ENCODE results near the gene PAFAH1B2. TPM values are rescaled to one million over a fixed set of nuclear protein-coding genes. Genes with fewer than 3 reads are reported as not detected.

PAFAH1B2 gene
- total RNA-seq, 1 donor from 2014 or later = 90.5 TPM

DNA sequence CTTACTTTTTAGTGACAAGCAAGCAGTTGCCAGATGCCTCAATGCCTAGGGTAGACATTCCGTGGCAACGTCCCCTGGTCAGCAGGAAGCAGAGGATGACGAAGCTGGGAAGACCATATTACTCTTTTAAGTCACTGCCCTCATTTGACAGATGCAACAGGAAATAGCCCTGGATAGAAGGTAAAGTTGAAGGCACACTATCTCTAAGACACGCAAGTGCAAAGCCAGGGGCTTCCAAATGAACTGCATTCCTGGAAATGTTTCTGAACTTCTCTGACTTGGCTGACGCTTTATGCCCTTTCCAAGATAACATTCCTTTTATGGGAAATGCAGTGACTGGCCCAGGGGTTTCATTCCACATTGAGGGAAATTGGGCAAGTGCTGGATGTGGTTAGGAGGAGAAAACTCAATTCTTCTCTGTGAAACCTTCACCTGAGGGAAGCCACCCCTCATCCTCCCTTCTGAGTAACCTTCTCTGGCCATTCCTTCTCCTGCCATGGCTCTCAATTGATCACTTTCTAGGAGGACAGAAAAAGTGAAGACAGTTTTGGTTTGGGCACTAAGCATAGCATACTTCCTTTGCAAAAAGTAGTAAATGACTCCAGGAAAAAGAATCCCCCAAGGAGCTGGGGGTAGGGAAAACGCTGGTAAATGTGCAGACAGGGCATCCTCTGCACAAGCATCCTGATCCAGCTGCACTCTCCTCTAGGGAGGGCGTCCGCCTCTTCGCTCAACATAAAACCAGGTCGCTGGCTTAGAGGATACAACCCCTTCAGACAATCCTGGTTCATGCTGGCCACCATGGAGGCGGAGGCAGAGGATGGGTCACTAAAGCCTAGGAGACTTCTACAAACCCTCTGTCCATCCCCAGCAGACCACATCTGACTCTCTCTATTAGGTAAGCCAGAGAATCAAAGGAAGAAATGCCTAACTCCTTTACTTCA lies 73.3 kb downstream of the PAFAH1B2 start:
- no peaks in the 10 kb centered on the region for H3K27me3 Mint-ChIP-seq (ENCODE audit: low read depth)
- peak overlapping the region; percentile 95 for H3K27ac Mint-ChIP-seq (ENCODE audit: unreplicated experiment)
- H3K9me3 Mint-ChIP-seq (ENCODE audit: low read depth) = no peaks in the 10 kb centered on the region
- H3K4me1 Mint-ChIP-seq (ENCODE audit: low read depth) = peaks cover 55% of the 10 kb centered on the region
- DNase-seq (ENCODE audit: low spot score) = peak; percentile 38
- TF ChIP-seq, protein P1, sequence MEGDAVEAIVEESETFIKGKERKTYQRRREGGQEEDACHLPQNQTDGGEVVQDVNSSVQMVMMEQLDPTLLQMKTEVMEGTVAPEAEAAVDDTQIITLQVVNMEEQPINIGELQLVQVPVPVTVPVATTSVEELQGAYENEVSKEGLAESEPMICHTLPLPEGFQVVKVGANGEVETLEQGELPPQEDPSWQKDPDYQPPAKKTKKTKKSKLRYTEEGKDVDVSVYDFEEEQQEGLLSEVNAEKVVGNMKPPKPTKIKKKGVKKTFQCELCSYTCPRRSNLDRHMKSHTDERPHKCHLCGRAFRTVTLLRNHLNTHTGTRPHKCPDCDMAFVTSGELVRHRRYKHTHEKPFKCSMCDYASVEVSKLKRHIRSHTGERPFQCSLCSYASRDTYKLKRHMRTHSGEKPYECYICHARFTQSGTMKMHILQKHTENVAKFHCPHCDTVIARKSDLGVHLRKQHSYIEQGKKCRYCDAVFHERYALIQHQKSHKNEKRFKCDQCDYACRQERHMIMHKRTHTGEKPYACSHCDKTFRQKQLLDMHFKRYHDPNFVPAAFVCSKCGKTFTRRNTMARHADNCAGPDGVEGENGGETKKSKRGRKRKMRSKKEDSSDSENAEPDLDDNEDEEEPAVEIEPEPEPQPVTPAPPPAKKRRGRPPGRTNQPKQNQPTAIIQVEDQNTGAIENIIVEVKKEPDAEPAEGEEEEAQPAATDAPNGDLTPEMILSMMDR (IDR thresholded peaks at IDR 0.05) = no peak
- H3K4me3 Mint-ChIP-seq (ENCODE audit: unreplicated experiment) = peak overlapping the region; percentile 41
- peaks cover 28% of the 10 kb centered on the region for H3K36me3 Mint-ChIP-seq (ENCODE audit: low read depth)

DNA sequence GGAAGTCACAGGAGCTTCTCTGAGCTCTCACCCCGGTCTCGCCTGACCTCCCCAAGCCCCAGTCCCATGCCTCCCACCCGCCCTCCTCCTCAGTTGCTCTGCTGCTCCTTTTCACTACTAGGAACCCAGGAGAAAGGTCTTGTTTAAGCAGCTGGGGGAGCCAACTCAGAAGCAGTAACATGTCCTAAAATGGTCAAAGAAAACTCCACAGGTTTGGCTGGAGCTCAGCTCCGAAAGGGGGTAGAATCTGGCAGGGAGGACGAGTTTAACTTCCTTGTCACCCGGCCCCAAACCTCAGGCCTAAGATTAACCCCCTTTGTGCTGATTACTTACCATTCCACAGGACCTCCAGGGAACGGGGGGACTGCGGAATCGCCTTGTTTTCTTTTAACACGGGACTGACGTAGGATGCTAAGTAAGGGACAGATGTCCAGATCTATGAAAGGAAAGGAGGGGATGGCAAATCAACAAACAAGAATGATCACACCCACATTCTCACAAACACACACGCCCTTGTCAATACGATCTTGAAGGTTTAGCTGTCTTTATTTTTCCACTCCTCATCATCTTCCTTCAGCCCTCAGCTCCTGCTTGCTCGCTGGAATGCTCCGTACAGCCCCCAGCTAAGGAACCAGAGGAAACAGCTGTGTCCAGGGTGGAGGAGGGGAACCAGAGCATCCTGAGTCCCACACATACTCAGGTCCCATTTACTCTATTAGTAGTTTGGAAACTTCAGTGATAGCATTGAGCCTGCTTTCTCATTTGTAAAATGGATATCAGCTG lies 74.2 kb downstream of the PAFAH1B2 start:
- DNase-seq (ENCODE audit: low spot score) = no peak
- no peaks in the 10 kb centered on the region for H3K9me3 Mint-ChIP-seq (ENCODE audit: low read depth)
- H3K4me1 Mint-ChIP-seq (ENCODE audit: low read depth) = peaks cover 62% of the 10 kb centered on the region
- peak overlapping the region; percentile 95 for H3K27ac Mint-ChIP-seq (ENCODE audit: unreplicated experiment)
- H3K27me3 Mint-ChIP-seq (ENCODE audit: low read depth) = no peaks in the 10 kb centered on the region
- H3K4me3 Mint-ChIP-seq (ENCODE audit: unreplicated experiment) = peak overlapping the region; percentile 41
- TF ChIP-seq, protein P1 (IDR thresholded peaks at IDR 0.05) = no peak
- H3K36me3 Mint-ChIP-seq (ENCODE audit: low read depth) = peaks cover 24% of the 10 kb centered on the region

DNA sequence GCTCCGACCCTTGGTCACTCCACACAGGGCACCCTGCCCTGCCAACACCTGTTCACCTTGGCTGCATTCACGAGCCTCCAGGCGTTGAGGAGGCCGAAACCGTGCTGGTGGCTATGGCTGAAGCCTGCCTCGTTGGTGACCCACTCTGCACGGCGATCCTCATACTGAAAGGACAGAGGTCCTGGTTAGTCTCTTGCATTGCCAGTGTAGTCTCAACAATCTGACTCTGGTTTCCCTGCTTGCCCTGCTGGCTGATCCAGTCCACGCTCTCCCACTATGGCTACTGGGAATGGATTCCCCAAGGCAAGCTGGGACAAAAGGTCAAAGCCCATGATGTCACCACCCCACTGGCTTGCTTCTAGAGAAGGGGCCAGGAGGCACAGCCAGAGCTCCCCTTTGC lies 74.9 kb downstream of the PAFAH1B2 start:
- H3K4me3 Mint-ChIP-seq (ENCODE audit: unreplicated experiment) = no peak overlapping the region
- peaks cover 20% of the 10 kb centered on the region for H3K36me3 Mint-ChIP-seq (ENCODE audit: low read depth)
- H3K4me1 Mint-ChIP-seq (ENCODE audit: low read depth) = peaks cover 62% of the 10 kb centered on the region
- H3K27ac Mint-ChIP-seq (ENCODE audit: unreplicated experiment) = peak overlapping the region; percentile 36
- H3K27me3 Mint-ChIP-seq (ENCODE audit: low read depth) = no peaks in the 10 kb centered on the region
- H3K9me3 Mint-ChIP-seq (ENCODE audit: low read depth) = no peaks in the 10 kb centered on the region
- DNase-seq (ENCODE audit: low spot score) = peak; percentile 60
- TF ChIP-seq, protein P1 (IDR thresholded peaks at IDR 0.05) = no peak

DNA sequence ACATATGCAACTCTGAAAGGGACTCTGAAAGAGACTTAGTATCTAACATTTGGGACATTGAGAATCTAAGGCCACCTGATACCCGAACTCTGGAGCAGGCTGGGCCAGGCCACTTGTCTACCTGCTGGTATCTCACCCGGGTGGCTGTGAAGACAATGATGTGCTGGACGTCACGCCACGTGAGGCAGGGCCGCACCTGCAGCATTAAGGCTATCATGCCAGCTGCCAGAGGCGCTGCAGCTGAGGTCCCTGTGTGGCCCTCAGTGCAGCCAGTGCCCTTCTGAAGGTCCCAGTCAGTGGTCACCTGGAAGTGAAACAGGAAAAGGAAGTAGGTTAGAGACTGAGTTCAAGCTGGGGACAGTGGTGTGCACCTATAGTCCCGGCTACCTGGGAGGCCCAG lies 75.4 kb downstream of the PAFAH1B2 start:
- TF ChIP-seq, protein P1 (IDR thresholded peaks at IDR 0.05) = no peak

DNA sequence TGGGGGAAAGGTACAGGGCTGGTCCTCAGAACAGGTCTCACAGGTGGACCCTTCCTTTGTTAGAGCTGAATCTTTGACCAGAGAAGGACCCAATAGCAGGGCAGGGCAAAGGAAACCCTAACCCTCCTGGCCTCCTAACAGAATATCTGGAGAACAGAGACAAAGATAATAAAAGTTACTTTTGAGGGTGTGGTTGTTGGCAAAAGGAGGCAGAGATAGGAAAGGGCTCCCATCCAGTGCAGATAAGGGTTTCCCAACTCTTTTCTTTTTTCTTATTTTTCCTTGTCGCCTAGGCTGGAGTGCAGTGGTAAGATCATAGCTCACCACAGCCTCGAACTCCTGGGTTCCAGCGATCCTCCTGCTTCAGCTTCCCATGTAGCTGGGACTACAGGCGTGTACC lies 75.9 kb downstream of the PAFAH1B2 start:
- TF ChIP-seq, protein P1 (IDR thresholded peaks at IDR 0.05) = no peak
- H3K4me3 Mint-ChIP-seq (ENCODE audit: unreplicated experiment) = no peak overlapping the region
- DNase-seq (ENCODE audit: low spot score) = no peak
- peaks cover 62% of the 10 kb centered on the region for H3K4me1 Mint-ChIP-seq (ENCODE audit: low read depth)
- H3K36me3 Mint-ChIP-seq (ENCODE audit: low read depth) = peaks cover 12% of the 10 kb centered on the region
- no peaks in the 10 kb centered on the region for H3K27me3 Mint-ChIP-seq (ENCODE audit: low read depth)
- H3K9me3 Mint-ChIP-seq (ENCODE audit: low read depth) = no peaks in the 10 kb centered on the region
- H3K27ac Mint-ChIP-seq (ENCODE audit: unreplicated experiment) = peak overlapping the region; percentile 51

More for the DNA sequence above, 75.4 kb downstream of the PAFAH1B2 start:
- DNase-seq (ENCODE audit: low spot score) = peak; percentile 78
- Mint-ChIP-seq H3K27ac (ENCODE audit: unreplicated experiment) (no peak overlapping the region), H3K4me1 (ENCODE audit: low read depth) (peaks cover 62% of the 10 kb centered on the region), H3K4me3 (ENCODE audit: unreplicated experiment) (no peak overlapping the region), H3K9me3 (ENCODE audit: low read depth) (no peaks in the 10 kb centered on the region), H3K36me3 (ENCODE audit: low read depth) (peaks cover 16% of the 10 kb centered on the region), H3K27me3 (ENCODE audit: low read depth) (no peaks in the 10 kb centered on the region)

Data from chondrocyte (in vitro differentiated cells).